Endodermal cell (in vitro differentiated cells): ENCODE results near the gene TNP2. TPM values are rescaled to one million over a fixed set of nuclear protein-coding genes. Genes with fewer than 3 reads are reported as not detected.

Source experiments
- DNase-seq: peaks from one replicate; pipeline ENCODE4 v3.0.0-alpha.2; 2017
- H3K27ac ChIP-seq: 2 replicates; pipeline ENCODE4 v1.5.1; 2013; ENCODE audit warnings: mild to moderate bottlenecking, low read depth, low read length, moderate library complexity
- H3K27me3 ChIP-seq: 2 replicates; pipeline ENCODE4 v1.6.1; 2013; ENCODE audit warnings: mild to moderate bottlenecking, low read length, moderate library complexity; ENCODE audit not compliant: insufficient read depth, control insufficient read depth, poor library complexity, severe bottlenecking
- H3K36me3 ChIP-seq: 2 replicates; pipeline ENCODE4 v1.7.0; 2013; ENCODE audit warnings: mild to moderate bottlenecking, low read length, moderate library complexity; ENCODE audit not compliant: control insufficient read depth, insufficient read depth
- H3K4me1 ChIP-seq: one replicate; pipeline ENCODE4 v1.7.0; 2013; ENCODE audit warnings: low read length; ENCODE audit not compliant: control insufficient read depth, insufficient read depth
- H3K4me3 ChIP-seq: 2 replicates; pipeline ENCODE4 v1.5.1; 2013; ENCODE audit warnings: mild to moderate bottlenecking, low read length, moderate library complexity
- H3K9ac ChIP-seq: 2 replicates; pipeline ENCODE4 v1.6.1; 2013; ENCODE audit warnings: mild to moderate bottlenecking, low read length, moderate library complexity; ENCODE audit not compliant: poor library complexity, severe bottlenecking; ENCODE audit errors: extremely low read depth
- H3K9me3 ChIP-seq: 2 replicates; pipeline ENCODE4 v1.6.1; 2013; ENCODE audit warnings: mild to moderate bottlenecking, low read length, moderate library complexity; ENCODE audit not compliant: control insufficient read depth
- H3K27ac Mint-ChIP-seq: 2 replicates; pipeline ENCODE4 v1.8.0; 2020; ENCODE audit warnings: mixed read lengths
- H3K27me3 Mint-ChIP-seq: 2 replicates; pipeline ENCODE4 v1.8.0; 2021; ENCODE audit warnings: mild to moderate bottlenecking, mixed read lengths; ENCODE audit not compliant: insufficient read depth
- H3K36me3 Mint-ChIP-seq: 2 replicates; pipeline ENCODE4 v1.8.0; 2020; ENCODE audit warnings: low read depth, mixed read lengths
- H3K4me1 Mint-ChIP-seq: 2 replicates; pipeline ENCODE4 v1.8.0; 2020; ENCODE audit warnings: mixed read lengths
- H3K4me3 Mint-ChIP-seq: 2 replicates; pipeline ENCODE4 v1.8.0; 2020; ENCODE audit warnings: mild to moderate bottlenecking, moderate library complexity, mixed read lengths
- H3K9me3 Mint-ChIP-seq: 2 replicates; pipeline ENCODE4 v1.8.0; 2020; ENCODE audit warnings: mild to moderate bottlenecking, mixed read lengths
- WGBS, 2 experiments: methylation state at CpG; one replicate each; pipeline versions ENCODE4 v1.1.5 to v1.1.7; 2013; ENCODE audit warnings: missing lambda C conversion rate in 2 of 2, mixed read lengths in 1 of 2; ENCODE audit not compliant: insufficient coverage in 1 of 2, insufficient read length in 1 of 2; 5-methylcytosine and 5-hydroxymethylcytosine counted together
- long read RNA-seq, 4 experiments: library from polyadenylated mRNA in 2 of 4; library from RNA in 1 of 4; library from capped mRNA in 1 of 4; stranded (forward) in 3 of 4; unstranded in 1 of 4; transcript quantifications; one replicate each; pipeline ENCODE4 v2.0.0, GENCODE V29; 2020 to 2021; ENCODE audit warnings: inconsistent platforms in 1 of 4
- polyA plus RNA-seq, 2 experiments: library from polyadenylated mRNA; stranded (reverse); fragments of 50-300 nt; gene quantifications; one replicate each; pipeline ENCODE4 v1.2.3, GENCODE V29; 2013
- total RNA-seq, 2 donors: library from RNA; stranded (reverse); fragmentation: NEBNext Ultra II Directional in 1 of 2; extraction: Animal tissue kit (Norgen Biotek cat#: 25700) in 1 of 2; gene quantifications; 2 replicates in 1 of 2; 3 replicates in 1 of 2; pipeline ENCODE4 v1.2.1, GENCODE V29; 2021
- TF ChIP-seq, protein P1 (sequence below): fragments of 200-600 bp; sonication (generic); conservative IDR thresholded peaks from 2 replicates; pipeline ENCODE4 v1.5.0; 2021; ENCODE audit warnings: antibody characterized with exemption, mild to moderate bottlenecking

TNP2 gene
- total RNA-seq, result not detected
- polyA plus RNA-seq (2013, experiment 1 of 2), result not detected
- not detected for polyA plus RNA-seq (2013, experiment 2 of 2)
- long read RNA-seq, experiment 1, result 0 reads
- long read RNA-seq, experiment 2, result 0 reads
- long read RNA-seq, experiment 3, result 0 reads
- long read RNA-seq, experiment 4, result 0 reads

DNA sequence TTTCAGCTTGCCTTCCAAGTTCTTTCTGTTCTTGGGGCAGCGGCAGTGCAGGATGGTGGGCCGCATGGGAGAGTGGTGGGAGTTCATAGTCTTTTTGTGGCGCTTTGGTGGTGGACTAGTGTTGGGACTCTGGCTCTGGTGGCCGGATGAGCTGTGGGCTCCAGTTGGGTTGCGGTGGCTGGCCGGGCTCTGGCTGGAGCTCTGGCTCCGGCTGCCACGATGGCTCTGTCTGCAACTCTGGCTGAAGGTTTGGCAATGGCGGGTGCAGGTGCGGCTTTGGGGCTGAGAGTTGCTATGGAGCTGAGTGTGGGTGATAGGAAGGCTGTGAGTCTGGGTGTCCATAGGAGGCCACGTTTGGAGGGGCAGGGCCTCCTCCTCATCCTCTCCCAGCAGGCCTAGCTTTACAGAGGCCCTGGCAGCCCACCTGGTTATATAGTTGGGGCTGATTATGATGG, at the start of gene TNP2:
TNP2 (minus strand) TSS at position 405 of the 455 bp plus-strand sequence; CDS start at position 342, 63 bp downstream.
- Histone ChIP-seq H3K4me1 (no peaks in the 10 kb centered on the region), H3K4me3 (no peak within 1 kb of the TSS), H3K9me3 (no peaks in the 10 kb centered on the region), H3K9ac (no peak within 1 kb of the TSS), H3K27me3 (no peaks in the 10 kb centered on the region), H3K36me3 (no peaks in the 10 kb centered on the region), H3K27ac (no peak within 1 kb of the TSS)
- TF ChIP-seq, protein P1, sequence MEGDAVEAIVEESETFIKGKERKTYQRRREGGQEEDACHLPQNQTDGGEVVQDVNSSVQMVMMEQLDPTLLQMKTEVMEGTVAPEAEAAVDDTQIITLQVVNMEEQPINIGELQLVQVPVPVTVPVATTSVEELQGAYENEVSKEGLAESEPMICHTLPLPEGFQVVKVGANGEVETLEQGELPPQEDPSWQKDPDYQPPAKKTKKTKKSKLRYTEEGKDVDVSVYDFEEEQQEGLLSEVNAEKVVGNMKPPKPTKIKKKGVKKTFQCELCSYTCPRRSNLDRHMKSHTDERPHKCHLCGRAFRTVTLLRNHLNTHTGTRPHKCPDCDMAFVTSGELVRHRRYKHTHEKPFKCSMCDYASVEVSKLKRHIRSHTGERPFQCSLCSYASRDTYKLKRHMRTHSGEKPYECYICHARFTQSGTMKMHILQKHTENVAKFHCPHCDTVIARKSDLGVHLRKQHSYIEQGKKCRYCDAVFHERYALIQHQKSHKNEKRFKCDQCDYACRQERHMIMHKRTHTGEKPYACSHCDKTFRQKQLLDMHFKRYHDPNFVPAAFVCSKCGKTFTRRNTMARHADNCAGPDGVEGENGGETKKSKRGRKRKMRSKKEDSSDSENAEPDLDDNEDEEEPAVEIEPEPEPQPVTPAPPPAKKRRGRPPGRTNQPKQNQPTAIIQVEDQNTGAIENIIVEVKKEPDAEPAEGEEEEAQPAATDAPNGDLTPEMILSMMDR, result no peak
- Mint-ChIP-seq H3K4me1 (no peaks in the 10 kb centered on the region), H3K9me3 (no peaks in the 10 kb centered on the region), H3K4me3 (no peak within 1 kb of the TSS), H3K27ac (no peak within 1 kb of the TSS), H3K36me3 (no peaks in the 10 kb centered on the region), H3K27me3 (no peaks in the 10 kb centered on the region)
- no peak for DNase-seq
- WGBS, 2 experiments, result 93 to 95% methylated on average over 4 to 9 of the region's 11 CpGs

DNA sequence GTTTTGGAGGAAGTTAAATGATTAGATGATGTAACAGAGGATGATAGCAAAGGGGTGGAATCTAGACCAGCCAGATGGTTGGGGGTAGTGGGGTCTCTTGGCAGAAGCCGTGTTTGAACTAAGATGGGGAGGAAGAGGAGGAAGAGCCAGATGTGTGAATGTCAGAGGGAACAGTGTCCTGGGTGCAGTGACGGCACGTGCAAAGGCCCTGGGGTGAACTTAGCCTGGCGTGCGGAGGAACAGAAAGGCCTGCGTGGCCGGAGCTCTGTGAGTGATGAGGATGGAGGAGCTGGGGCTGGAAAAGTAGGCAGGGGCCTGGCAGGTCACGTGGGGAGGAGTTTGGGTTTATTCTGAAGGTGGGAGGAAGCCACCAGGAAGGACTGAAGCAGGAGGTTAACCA, 49.7 kb upstream of the TNP2 start:
- Mint-ChIP-seq H3K27me3 (peaks cover 10% of the 10 kb centered on the region), H3K9me3 (no peaks in the 10 kb centered on the region), H3K4me1 (peaks cover 11% of the 10 kb centered on the region), H3K36me3 (no peaks in the 10 kb centered on the region), H3K4me3 (no peak overlapping the region), H3K27ac (peak overlapping the region; percentile 59)
- Histone ChIP-seq H3K4me1 (no peaks in the 10 kb centered on the region), H3K27ac (no peak overlapping the region), H3K9ac (no peak overlapping the region), H3K9me3 (no peaks in the 10 kb centered on the region), H3K36me3 (no peaks in the 10 kb centered on the region), H3K4me3 (no peak overlapping the region), H3K27me3 (no peaks in the 10 kb centered on the region)
- TF ChIP-seq, protein P1, result no peak
- DNase-seq, result no peak
- WGBS, 2 experiments, result 93 to 98% methylated on average over 5 to 8 of the region's 8 CpGs

DNA sequence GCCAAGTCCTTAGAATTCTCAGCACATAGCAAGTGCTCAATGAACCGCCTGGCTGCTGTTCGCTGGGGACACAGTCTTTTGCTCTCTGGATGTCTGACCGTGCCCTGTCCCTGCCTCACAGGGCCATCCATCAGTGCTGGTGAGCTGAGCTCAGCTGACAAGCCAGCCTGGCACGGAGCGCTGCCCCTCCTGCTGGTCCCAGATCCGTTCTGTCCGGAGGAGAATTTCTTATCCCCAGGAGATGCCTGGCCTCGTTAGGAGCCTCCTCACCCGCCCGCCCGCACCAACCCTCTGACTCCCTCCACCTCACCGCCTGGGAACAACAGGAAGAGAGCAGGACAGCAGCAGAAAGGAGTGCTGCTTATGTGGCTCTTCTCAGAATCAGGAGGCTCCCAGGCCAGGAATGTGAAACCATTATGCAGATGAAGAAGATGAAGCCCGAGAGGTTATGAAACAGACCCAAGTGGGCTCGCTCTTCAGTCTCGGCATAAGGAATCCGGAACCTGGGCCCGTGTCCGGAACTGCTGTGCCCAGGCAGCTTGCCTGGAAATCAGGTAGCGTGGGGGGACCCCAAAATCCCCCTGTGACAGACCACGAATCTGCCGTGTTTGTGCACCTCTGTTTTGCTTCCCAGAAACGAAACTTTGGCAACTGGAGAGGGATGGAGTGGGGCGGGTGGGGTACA, 47.3 kb upstream of the TNP2 start:
- H3K9ac ChIP-seq, result no peak overlapping the region
- peaks cover 21% of the 10 kb centered on the region for H3K4me1 Mint-ChIP-seq

More for the DNA sequence above, 47.3 kb upstream of the TNP2 start:
- TF ChIP-seq, protein P1, result peak; percentile 35
- Histone ChIP-seq H3K4me3 (no peak overlapping the region), H3K27ac (no peak overlapping the region), H3K9me3 (no peaks in the 10 kb centered on the region), H3K4me1 (no peaks in the 10 kb centered on the region), H3K36me3 (no peaks in the 10 kb centered on the region), H3K27me3 (no peaks in the 10 kb centered on the region)
- 55 to 61% methylated on average over 10 to 23 of the region's 23 CpGs for WGBS, 2 experiments
- Mint-ChIP-seq H3K9me3 (no peaks in the 10 kb centered on the region), H3K36me3 (no peaks in the 10 kb centered on the region), H3K4me3 (peak overlapping the region; percentile 13), H3K27ac (peak overlapping the region; percentile 85), H3K27me3 (peaks cover 10% of the 10 kb centered on the region)
- DNase-seq, result peak; percentile 92
